Esophagus squamous epithelium (tissue), 4 donors: Measurements from ENCODE around the gene RSAD2.

Experiments used
- POLR2A ChIP-seq, 4 donors: fragments of 450-650 bp; IDR thresholded peaks; one replicate each; pipeline ENCODE4 v1.6.1; 2017; ENCODE audit warnings: antibody characterized with exemption in 4 of 4, mild to moderate bottlenecking in 4 of 4, moderate library complexity in 3 of 4
- TF ChIP-seq, protein P1 (sequence below), 6 experiments: fragments of 450-650 bp in 4 of 6; fragments of 200-600 bp in 2 of 6; sonication (generic) in 2 of 6; IDR thresholded peaks; one replicate each; pipeline ENCODE4 v1.5.1; 2016 to 2019; ENCODE audit warnings: antibody characterized with exemption in 6 of 6, mild to moderate bottlenecking in 4 of 6, moderate library complexity in 4 of 6

DNA sequence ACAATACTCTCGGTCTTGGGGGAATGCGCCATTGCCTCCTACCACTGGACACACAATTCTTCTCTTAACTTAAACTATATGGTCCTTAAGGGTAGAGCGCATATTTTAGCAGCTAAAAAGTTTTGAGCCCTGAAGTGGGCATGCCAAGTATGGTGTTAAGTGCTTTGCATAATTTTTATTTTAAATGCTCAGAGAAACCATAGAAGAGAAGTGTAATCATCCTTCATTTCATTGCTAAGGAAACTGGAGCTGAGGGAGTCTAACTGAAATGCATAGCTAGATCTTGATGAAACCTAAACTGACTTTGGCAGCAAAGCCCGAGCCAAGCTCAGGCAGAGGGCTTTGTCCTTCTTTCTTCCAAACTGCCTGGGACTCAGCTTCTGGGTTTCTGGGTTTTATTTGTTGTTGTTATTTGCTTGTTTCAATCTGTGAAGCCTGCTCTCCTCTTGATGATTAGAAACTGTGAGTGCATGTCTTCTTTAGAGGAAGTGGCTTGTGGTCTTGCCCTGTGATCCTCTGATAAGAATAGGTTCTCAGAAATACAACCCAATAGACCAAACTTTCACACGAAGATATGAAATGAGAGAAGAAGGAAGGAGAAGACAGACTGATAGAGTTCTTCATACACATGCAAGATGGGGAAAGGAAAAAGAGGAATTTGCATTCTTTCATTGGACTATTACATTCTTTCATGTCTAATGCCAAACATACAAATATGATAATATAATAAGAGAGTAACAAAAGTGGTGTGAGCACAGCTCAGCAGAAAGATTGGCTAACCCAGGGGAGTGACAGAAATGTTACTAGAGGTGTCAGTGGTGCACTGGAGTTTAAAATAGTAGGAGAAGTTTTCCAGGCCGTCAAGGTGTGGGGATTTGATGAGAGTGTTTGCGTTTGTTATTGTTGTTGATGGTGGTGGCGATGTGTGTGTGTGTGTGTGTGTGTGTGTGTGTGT, 32.1 kb downstream of the RSAD2 start:
- TF ChIP-seq, protein P1, sequence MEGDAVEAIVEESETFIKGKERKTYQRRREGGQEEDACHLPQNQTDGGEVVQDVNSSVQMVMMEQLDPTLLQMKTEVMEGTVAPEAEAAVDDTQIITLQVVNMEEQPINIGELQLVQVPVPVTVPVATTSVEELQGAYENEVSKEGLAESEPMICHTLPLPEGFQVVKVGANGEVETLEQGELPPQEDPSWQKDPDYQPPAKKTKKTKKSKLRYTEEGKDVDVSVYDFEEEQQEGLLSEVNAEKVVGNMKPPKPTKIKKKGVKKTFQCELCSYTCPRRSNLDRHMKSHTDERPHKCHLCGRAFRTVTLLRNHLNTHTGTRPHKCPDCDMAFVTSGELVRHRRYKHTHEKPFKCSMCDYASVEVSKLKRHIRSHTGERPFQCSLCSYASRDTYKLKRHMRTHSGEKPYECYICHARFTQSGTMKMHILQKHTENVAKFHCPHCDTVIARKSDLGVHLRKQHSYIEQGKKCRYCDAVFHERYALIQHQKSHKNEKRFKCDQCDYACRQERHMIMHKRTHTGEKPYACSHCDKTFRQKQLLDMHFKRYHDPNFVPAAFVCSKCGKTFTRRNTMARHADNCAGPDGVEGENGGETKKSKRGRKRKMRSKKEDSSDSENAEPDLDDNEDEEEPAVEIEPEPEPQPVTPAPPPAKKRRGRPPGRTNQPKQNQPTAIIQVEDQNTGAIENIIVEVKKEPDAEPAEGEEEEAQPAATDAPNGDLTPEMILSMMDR (IDR thresholded peaks at IDR 0.05), result no peak
- no peak for TF ChIP-seq POLR2A (IDR thresholded peaks at IDR 0.05)
